ENCODE results near the gene ZMYM2.
A peak's percentile ranks its signal among the peaks of the same experiment; 100 is the strongest.

The ZMYM2 gene
- total RNA-seq = 104 to 302 (median 173) reads per million in 9 experiments

DNA sequence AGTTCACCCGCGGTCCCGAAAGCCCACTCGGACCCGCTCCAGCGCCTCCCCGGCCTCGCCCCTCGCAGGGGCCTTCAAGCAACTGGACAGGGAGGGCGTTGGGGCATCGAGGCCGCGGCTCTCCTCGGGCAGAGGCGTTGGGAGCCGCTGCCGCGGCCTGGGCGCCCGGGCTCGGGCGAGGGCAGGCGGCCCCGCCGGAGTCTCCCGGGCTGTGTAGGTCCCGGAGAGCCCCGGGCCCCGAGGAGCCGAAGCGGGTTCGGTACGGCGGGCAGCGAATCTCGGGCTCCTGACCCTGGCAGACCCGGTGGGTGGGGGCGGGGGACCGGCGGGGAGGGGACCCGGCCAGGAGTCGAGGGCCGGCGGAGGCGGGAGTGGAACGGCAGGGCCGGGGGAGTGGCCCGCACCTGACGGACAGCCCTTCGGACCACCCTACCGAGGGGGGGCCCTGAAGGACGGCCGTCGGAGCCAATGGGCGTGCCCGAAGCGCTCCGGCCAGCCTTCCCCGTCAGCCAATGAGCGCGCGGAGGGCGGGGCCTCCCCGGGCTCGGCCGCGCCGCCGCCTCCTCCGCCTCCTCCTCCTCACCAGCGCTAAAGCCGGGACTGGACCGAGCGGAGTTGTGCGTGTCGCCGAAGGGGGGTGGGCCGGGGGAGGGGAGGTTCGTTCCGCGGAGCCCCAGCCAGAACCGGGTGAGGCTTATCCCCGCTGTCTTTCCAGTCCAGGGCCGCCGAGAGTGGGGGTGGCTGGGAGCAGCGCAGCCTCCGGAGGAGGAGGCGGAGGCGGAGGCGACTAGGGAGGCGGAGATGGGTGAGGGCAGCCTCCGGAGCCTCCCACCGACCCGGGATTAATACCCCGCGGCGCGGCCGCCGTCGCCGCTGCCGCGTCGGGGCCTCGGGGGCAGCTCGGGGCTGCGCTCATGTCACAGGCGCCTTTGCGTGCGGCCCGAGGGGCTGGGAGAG lies at the start of gene ZMYM2:
Gene ZMYM2, plus strand, starts transcription at position 573 of the 957 bp plus-strand sequence. CDS start 34,346 bp downstream, outside the sequence.
- Mint-ChIP-seq H3K9me3 (no peaks in the 10 kb centered on the region), H3K36me3 (ENCODE audit: insufficient read depth) (peaks cover 45% of the 10 kb centered on the region), H3K27ac (peak within 1 kb of the TSS; percentile 96 to 97), H3K4me3 (peak within 1 kb of the TSS; percentile 97 to 99), H3K27me3 (no peaks in the 10 kb centered on the region), H3K4me1 (ENCODE audit: low read depth in 2 of 2) (peaks cover 24 to 32% of the 10 kb centered on the region in 2 donors)
- DNase-seq (peak; percentile 97 to 98 (median 98)), ATAC-seq (replicated peaks) (peak; percentile 73)

DNA sequence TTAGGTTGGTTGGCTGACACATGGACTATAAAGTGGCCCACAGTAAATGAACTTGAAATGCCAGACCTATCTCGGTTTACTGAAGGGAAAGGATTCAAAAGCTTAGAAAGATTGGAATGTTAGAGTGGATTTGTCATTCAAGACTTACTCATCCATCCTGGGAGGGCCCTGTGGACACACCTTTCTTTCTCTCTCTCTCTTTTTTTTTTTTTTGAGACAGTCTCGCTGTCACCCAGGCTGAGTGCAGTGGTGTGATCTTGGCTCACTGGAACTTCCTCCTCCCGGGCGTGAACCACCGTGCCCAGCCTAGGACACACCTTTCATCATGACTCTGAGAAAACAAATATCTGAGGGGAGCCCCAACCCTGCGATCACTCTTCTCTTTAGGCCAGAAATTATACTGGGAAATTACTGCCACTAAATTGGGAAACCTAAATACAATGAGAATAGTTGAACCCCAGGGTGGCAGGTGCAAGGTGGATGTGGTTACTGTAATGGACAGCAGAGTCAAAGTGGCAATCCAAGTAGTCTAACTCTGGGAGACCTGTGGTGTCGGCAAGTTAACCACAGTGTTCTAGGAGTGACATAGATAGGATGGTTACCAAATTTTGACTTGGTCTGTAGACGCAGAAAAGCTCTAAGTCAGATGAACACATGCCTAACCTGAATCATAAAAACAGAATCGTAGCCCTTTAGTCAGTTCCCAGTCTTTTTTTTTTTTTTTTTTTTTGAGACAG lies 48.0 kb upstream of the ZMYM2 start:
- ATAC-seq (replicated peaks) (no peak), DNase-seq (no peak)
- Mint-ChIP-seq H3K27ac (no peak overlapping the region), H3K9me3 (no peaks in the 10 kb centered on the region), H3K4me1 (ENCODE audit: low read depth in 2 of 2) (no peaks in the 10 kb centered on the region), H3K27me3 (peaks cover 0 to 5% of the 10 kb centered on the region in 2 donors), H3K36me3 (ENCODE audit: insufficient read depth) (no peaks in the 10 kb centered on the region), H3K4me3 (no peak overlapping the region)

DNA sequence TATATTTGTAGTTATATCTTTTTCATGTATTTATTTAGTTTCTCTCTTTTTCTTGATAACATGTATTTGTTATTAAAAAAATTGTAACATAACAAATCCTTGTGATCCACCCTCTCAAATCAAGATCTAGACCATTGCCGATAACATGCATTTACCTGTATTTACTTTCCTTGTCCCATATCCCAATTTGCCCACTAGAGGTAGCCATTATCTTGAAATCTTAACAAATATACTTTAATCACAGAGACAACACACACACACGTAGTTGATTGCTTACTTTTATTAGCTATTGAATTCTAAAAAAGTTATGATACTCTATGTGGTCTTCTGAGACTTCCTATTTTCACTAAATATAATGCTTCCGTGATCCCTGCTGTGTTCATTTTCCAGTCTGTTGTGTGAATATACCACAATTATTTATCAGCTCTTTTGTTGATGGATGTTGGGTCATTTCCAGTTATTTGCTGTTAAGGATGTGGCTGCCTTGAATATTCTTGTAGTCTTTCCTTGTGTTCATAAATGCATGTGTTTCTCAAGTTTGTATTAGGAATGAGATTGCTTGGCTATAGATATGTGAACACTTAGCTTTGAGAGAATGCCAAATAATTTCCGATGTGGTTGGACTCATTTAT lies 31.3 kb upstream of the ZMYM2 start:
- Mint-ChIP-seq H3K36me3 (ENCODE audit: insufficient read depth) (no peaks in the 10 kb centered on the region), H3K27me3 (no peaks in the 10 kb centered on the region), H3K27ac (no peak overlapping the region), H3K4me1 (ENCODE audit: low read depth in 2 of 2) (peaks cover 0 to 3% of the 10 kb centered on the region in 2 donors), H3K4me3 (no peak overlapping the region), H3K9me3 (no peaks in the 10 kb centered on the region)
- peak; percentile 58 for ATAC-seq (replicated peaks)
- no peak for DNase-seq

DNA sequence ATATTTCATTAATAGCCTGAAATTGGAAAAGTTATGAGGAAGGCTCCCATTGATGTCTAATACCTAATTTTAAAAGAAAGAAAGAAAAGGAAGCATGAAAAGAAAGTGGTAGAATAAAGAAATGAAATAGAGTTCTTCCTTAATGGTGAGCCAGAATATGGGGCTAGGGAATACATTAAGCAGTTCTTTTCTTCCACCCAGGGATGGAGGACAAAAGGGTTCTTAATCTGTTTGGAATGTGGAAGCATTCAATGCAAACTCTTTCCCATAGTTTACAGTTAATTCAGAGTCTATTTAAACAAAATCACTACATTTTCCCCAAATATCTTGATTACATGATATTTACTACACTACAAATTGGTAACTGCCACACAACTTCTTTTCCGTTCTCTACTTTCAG lies 18.4 kb upstream of the ZMYM2 start:
- no peak for DNase-seq
- Mint-ChIP-seq H3K4me1 (ENCODE audit: low read depth in 2 of 2) (no peaks in the 10 kb centered on the region), H3K36me3 (ENCODE audit: insufficient read depth) (no peaks in the 10 kb centered on the region), H3K4me3 (no peak overlapping the region), H3K27ac (no peak overlapping the region), H3K9me3 (no peaks in the 10 kb centered on the region), H3K27me3 (peaks cover 17 to 24% of the 10 kb centered on the region in 2 donors)
- ATAC-seq (replicated peaks) = no peak

DNA sequence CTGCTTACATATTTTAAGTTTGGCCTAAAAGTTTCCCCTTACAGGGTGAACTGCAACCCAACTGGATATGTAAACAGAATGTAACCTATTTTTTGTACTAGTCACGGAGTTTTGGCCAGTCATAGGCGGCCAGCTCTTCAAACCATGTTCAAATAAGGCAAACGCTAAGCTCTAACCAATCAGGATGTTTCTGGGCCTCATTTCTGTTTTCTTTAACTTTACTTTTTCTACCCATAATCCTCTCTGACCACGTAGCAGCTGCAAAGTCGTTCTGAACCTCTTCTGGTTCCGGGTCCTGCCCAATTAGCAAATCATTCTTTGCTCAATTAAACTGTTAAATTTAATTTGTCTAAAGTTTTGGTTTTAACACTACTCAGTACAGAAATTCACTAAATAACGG lies 8.2 kb upstream of the ZMYM2 start:
- H3K27me3 Mint-ChIP-seq = peaks cover 7 to 25% of the 10 kb centered on the region in 2 donors
- no peak overlapping the region for H3K27ac Mint-ChIP-seq
- DNase-seq (no peak), ATAC-seq (replicated peaks) (no peak)
- no peaks in the 10 kb centered on the region for H3K36me3 Mint-ChIP-seq (ENCODE audit: insufficient read depth)
- no peaks in the 10 kb centered on the region for H3K4me1 Mint-ChIP-seq (ENCODE audit: low read depth in 2 of 2)
- no peaks in the 10 kb centered on the region for H3K9me3 Mint-ChIP-seq
- H3K4me3 Mint-ChIP-seq = no peak overlapping the region

DNA sequence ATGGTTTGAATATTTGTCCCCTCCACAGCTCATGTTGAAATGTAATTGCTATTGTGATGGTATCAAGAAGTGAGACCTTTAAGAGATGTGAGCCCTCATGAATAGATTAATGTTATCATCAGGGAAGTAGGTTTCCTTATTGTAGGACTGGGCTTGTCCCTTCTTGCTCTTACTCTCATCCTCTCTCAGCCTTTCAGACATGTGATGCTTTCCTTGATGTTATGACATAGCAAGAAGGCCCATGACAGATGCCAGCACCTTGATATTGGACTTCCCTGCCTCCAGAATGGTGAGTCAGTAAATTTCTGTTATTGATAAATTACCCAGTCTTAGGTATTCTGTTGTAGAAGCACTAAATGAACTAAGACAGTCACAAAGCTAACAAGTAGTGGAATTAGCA lies 5.7 kb upstream of the ZMYM2 start:
- DNase-seq = no peak

DNA sequence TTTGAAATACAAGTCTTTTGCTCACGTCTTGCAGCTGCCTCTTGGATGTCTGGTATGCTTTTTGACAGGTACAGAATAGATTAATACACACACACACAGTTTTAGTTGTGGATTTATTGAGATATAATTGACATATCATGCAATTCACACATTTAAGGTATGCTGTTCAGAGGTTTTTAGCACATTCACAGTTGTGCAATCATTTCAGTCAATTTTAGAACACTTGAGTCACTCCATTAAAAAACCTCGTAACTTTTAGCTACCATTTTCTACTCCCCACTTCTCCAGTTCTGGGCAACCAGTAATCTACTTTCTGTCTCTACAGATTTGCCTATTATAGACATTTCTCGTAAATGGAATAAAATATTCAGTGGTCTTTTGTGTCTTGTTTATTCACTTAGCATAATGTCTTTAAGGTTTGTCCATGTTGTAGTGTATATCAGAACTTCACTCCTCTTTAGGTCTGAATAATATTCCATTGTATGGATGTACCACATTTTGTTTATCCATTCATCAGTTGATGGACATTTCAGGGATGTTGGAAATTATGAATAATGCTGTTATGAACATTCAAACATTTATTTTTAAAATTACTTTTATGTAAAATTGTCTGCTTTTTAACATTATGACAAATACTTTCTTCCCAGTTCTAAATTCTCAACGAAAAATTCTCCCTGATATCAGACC lies 2.5 kb upstream of the ZMYM2 start:
- ATAC-seq (replicated peaks) (no peak), DNase-seq (no peak)
- no peak overlapping the region for H3K4me3 Mint-ChIP-seq
- no peaks in the 10 kb centered on the region for H3K27me3 Mint-ChIP-seq
- H3K27ac Mint-ChIP-seq = no peak overlapping the region
- peaks cover 11 to 16% of the 10 kb centered on the region in 2 donors for H3K4me1 Mint-ChIP-seq (ENCODE audit: low read depth in 2 of 2)
- peaks cover 31% of the 10 kb centered on the region for H3K36me3 Mint-ChIP-seq (ENCODE audit: insufficient read depth)
- H3K9me3 Mint-ChIP-seq = no peaks in the 10 kb centered on the region

More for the DNA sequence above, 5.7 kb upstream of the ZMYM2 start:
- Mint-ChIP-seq H3K36me3 (ENCODE audit: insufficient read depth) (peaks cover 10% of the 10 kb centered on the region), H3K9me3 (no peaks in the 10 kb centered on the region), H3K4me1 (ENCODE audit: low read depth in 2 of 2) (peaks cover 0 to 2% of the 10 kb centered on the region in 2 donors), H3K4me3 (no peak overlapping the region), H3K27me3 (peaks cover 0 to 6% of the 10 kb centered on the region in 2 donors), H3K27ac (no peak overlapping the region)
- ATAC-seq (replicated peaks) = no peak

DNA sequence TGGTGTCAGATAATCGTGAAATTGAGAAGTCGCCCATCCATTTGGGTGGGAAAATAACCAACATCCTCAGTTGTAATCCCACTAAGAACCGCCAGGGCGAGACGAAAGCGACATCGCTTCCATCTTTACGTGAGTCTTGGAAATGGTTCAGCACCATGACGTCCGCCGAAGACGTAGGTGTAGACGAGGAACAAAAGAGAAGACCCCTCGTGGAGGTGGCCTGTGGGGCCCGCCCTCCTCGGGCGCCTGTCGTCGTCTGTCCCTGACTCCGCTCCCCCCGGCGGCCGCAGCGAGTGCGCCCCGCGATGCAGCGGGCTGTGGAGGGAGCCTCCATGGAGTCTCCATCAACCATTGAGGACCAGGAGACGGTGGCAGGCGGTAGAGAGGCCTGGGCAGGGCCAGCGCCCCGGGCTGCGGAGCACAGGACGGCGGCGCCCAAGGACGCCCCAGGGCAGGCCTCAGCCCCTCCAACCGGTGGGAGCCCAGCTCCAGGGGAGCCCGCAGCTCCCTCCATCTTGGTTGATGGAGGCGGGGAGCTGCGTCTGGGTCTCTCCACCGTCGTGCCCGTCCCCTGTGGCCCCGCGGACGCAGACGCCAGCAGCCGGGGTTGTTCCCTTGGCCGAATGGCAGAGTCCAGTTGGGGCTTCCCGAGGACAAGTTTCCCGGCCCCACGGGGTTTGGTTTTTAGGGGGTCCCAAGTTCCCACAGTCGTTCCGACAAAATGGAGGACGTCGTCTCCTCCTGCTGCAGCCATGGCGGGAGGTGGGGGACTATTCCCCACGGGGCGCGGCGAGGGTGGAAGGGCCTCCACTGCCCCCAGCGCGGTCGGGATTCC lies 990 bp upstream of the ZMYM2 start:
- peak; percentile 75 to 81 (median 78) for DNase-seq
- Mint-ChIP-seq H3K9me3 (no peaks in the 10 kb centered on the region), H3K4me1 (ENCODE audit: low read depth in 2 of 2) (peaks cover 21 to 28% of the 10 kb centered on the region in 2 donors), H3K27ac (peak overlapping the region; percentile 89 to 97), H3K27me3 (no peaks in the 10 kb centered on the region), H3K36me3 (ENCODE audit: insufficient read depth) (peaks cover 37% of the 10 kb centered on the region), H3K4me3 (peak overlapping the region; percentile 97 to 99)
- peak; percentile 35 for ATAC-seq (replicated peaks)

DNA sequence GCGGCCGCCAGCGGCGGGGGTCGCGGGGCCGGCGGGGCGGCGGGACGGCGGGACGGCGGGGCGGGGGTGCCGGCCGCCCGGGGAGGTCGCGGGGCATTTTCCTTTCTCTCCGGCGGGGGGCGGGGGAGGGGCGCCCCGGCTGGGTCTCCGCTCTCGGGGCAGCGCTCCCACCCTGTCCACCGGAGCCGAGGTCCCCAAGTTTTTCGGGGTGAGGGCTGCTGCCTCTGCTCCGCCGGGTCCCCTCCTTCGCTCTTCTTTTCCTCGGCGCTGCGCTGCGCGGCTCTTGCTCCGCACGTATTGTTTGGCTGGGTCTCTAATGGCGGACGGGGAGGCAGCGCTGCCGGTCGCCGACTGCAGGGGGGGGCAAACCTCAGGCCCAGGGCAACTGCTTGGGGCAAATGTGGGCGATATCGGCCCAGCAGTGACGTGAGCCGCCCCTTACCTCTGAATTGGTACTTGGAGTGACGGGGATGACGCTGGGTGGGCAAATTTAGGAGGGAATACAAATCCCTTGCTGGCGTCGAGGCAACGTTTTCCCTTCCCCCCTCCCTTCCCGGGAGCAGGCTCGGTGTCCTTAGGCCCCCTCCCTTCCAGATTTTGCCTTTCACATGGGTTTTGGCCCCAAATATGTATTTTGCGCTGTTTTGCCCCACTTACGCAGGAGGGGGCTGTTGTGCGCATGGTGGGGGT lies 759 bp downstream of the ZMYM2 start:
- Mint-ChIP-seq H3K27ac (peak overlapping the region; percentile 96 to 97), H3K36me3 (ENCODE audit: insufficient read depth) (peaks cover 54% of the 10 kb centered on the region), H3K9me3 (no peaks in the 10 kb centered on the region), H3K27me3 (no peaks in the 10 kb centered on the region), H3K4me3 (peak overlapping the region; percentile 97 to 99), H3K4me1 (ENCODE audit: low read depth in 2 of 2) (peaks cover 24 to 32% of the 10 kb centered on the region in 2 donors)
- DNase-seq (peak; percentile 63 to 64 (median 63)), ATAC-seq (replicated peaks) (peak; percentile 23)

DNA sequence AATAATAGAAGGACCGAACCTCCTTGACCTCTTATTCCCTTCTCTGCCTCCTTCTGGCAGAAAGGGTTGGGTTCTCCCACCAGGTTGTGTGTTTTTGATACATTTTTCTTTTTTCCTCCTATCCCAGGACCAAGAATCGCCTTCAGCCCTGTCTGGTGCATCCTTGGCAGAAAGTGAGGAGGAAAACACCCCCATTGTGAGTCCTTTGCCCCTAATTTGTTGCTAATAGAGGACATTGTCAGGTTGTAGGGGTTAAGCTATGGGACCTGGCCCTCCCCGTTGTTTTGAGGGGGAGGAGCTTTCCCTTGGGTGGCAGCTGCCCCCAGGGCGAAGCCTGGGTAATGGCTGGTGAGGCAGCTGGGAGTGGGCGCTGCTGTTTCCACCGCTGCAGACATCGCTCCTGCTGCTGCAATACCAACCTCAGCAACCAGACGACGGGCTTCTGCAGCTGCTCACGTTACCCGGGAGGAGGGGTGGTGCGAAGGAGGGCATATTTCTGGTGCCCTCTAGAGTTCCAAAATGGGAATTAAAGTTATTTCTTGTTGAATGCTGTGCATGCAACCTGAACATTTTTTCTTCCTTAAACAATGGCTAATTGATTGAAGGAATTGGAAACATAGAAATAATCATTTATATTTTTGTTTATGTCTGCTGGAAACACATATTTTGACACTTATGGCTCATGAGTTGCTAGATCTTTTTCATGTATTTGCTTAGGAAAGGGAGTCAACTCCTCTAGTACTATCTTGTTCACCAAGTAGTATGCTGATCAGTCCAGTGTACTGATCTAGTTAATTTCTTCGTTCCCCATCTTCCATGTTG lies 1.5 kb downstream of the ZMYM2 start:
- peak; percentile 78 to 79 (median 78) for DNase-seq
- peak overlapping the region; percentile 96 to 97 for H3K27ac Mint-ChIP-seq
- H3K4me1 Mint-ChIP-seq (ENCODE audit: low read depth in 2 of 2) = peaks cover 24 to 32% of the 10 kb centered on the region in 2 donors
- no peaks in the 10 kb centered on the region for H3K27me3 Mint-ChIP-seq
- ATAC-seq (replicated peaks) = peak; percentile 53
- H3K9me3 Mint-ChIP-seq = no peaks in the 10 kb centered on the region
- H3K36me3 Mint-ChIP-seq (ENCODE audit: insufficient read depth) = peaks cover 57% of the 10 kb centered on the region
- peak overlapping the region; percentile 97 to 99 for H3K4me3 Mint-ChIP-seq

DNA sequence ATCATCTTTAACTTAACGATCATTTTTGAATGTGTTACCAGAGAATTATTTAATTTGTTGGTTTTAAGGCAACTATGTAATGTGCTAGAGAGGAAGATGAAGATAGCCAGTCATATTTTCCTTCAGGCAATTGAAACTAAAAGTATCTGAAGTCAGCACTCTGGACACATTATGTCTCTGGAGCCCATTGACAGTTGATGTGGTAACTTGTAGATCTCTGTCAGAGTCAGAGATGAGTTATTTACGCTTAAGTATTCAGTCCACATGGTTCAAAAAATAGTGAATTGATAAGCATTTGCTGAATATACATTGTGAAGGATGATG lies 2.1 kb downstream of the ZMYM2 start:
- Mint-ChIP-seq H3K4me3 (peak overlapping the region; percentile 97 to 99), H3K4me1 (ENCODE audit: low read depth in 2 of 2) (peaks cover 24 to 32% of the 10 kb centered on the region in 2 donors), H3K9me3 (no peaks in the 10 kb centered on the region), H3K36me3 (ENCODE audit: insufficient read depth) (peaks cover 59% of the 10 kb centered on the region), H3K27me3 (no peaks in the 10 kb centered on the region), H3K27ac (peak overlapping the region; percentile 96 to 97)
- DNase-seq = no peak
- no peak for ATAC-seq (replicated peaks)
